Left lobe of liver (tissue), 2 donors: ENCODE measurements around the gene TBC1D30. TPM values are rescaled to one million over a fixed set of nuclear protein-coding genes. Genes with fewer than 3 reads are reported as not detected.

Experiments used
- ATAC-seq: fragments of 200-7000 bp; cut with Tn5 transposase; one replicate; pipeline ENCODE4 v1.9.1; 2020; ENCODE audit warnings: mild to moderate bottlenecking, moderate library complexity
- DNase-seq: peaks from one replicate; pipeline ENCODE4 v3.0.0-alpha.2; 2020; ENCODE audit warnings: low spot score
- total RNA-seq: library from RNA; stranded (reverse); gene quantifications from one replicate; pipeline ENCODE4 v1.2.1, GENCODE V29; 2021
- donor health status: DM: no; HTN: no; CAD: no; lungs with moderate emphysema.
- donor health status: DM: no; HTN: yes; CAD: no.

TBC1D30 gene
- total RNA-seq, 1 donor from 2014 or later: 2.1 TPM

GRCh38 chr12:64903479-64904152 is 79.2 kb downstream of the TBC1D30 start:
- ATAC-seq (no peak), DNase-seq (no peak)

GRCh38 chr12:64907097-64907496 is 82.7 kb downstream of the TBC1D30 start:
- no peak for DNase-seq
- no peak for ATAC-seq

GRCh38 chr12:64909124-64909523 is 84.7 kb downstream of the TBC1D30 start:
- DNase-seq (no peak), ATAC-seq (no peak)

GRCh38 chr12:64911081-64911480 is 86.6 kb downstream of the TBC1D30 start:
- ATAC-seq (no peak), DNase-seq (no peak)

GRCh38 chr12:64911912-64912311 is 87.5 kb downstream of the TBC1D30 start:
- no peak for ATAC-seq
- no peak for DNase-seq

- DNase-seq: no peak
- ATAC-seq: no peak
Observed at GRCh38 chr12:64912516-64913255, 88.2 kb downstream of the TBC1D30 start.

GRCh38 chr12:64915242-64915641 is 90.8 kb downstream of the TBC1D30 start:
- ATAC-seq (no peak), DNase-seq (no peak)

GRCh38 chr12:64916411-64917261 is 92.2 kb downstream of the TBC1D30 start:
- DNase-seq: no peak
- no peak for ATAC-seq

GRCh38 chr12:64918344-64918743 is 93.9 kb downstream of the TBC1D30 start:
- ATAC-seq (no peak), DNase-seq (no peak)

GRCh38 chr12:64918801-64919200 is 94.4 kb downstream of the TBC1D30 start:
- ATAC-seq: no peak
- no peak for DNase-seq

- DNase-seq (no peak), ATAC-seq (no peak)
Observed at GRCh38 chr12:64922853-64923252, 98.4 kb downstream of the TBC1D30 start.

- no peak for ATAC-seq
- no peak for DNase-seq
Observed at GRCh38 chr12:64923536-64923935, 99.1 kb downstream of the TBC1D30 start.

Other genes with a start within 250 kb of the TBC1D30 start
- gene RASSF3, start 214.2 kb upstream of the TBC1D30 start, total RNA-seq: 11.2 TPM
- 41.2 TPM for gene GNS, start 65.2 kb upstream of the TBC1D30 start, total RNA-seq